ENCODE results near the gene SFRP4.

GRCh38 chr7:37921876-37922275 lies 5.3 kb upstream of the SFRP4 start:
- no peak for TF ChIP-seq CTCF (IDR thresholded peaks at IDR 0.05)
- TF ChIP-seq POLR2A (IDR thresholded peaks at IDR 0.05), result no peak
